Activated naive CD8-positive, alpha-beta T cell treated with anti-CD3 and anti-CD28 coated beads, Interleukin-2, amount 50 U/mL, for 24 hours (primary cell): ENCODE results near the gene MEGF11.

Source experiments
- ATAC-seq: fragments of 150-1000 bp; cut with Tn5 transposase; one replicate; pipeline ENCODE4 v1.10.0; 2021
- DNase-seq: peaks from one replicate; pipeline ENCODE4 v3.0.0; 2021
- H3K27ac Mint-ChIP-seq: one replicate; pipeline ENCODE4 v1.8.0; 2021; ENCODE audit warnings: mild to moderate bottlenecking, mixed read lengths
- H3K27me3 Mint-ChIP-seq: one replicate; pipeline ENCODE4 v1.8.0; 2021; ENCODE audit warnings: mixed read lengths
- H3K36me3 Mint-ChIP-seq: one replicate; pipeline ENCODE4 v1.8.0; 2021; ENCODE audit warnings: low read depth, mixed read lengths
- H3K4me1 Mint-ChIP-seq: one replicate; pipeline ENCODE4 v1.8.0; 2021; ENCODE audit warnings: mixed read lengths
- H3K4me3 Mint-ChIP-seq: one replicate; pipeline ENCODE4 v1.8.0; 2021; ENCODE audit warnings: mild to moderate bottlenecking, moderate library complexity, mixed read lengths
- H3K9me3 Mint-ChIP-seq: one replicate; pipeline ENCODE4 v1.8.0; 2021; ENCODE audit warnings: mixed read lengths

The MEGF11 gene

GRCh38 chr15:66148187-66148586, 105.4 kb downstream of the MEGF11 start:
- H3K4me1 Mint-ChIP-seq, result no peaks in the 10 kb centered on the region
- no peaks in the 10 kb centered on the region for H3K36me3 Mint-ChIP-seq
- no peak overlapping the region for H3K27ac Mint-ChIP-seq
- no peak for DNase-seq
- no peak overlapping the region for H3K4me3 Mint-ChIP-seq
- H3K27me3 Mint-ChIP-seq, result peaks cover 4% of the 10 kb centered on the region
- no peak for ATAC-seq
- no peaks in the 10 kb centered on the region for H3K9me3 Mint-ChIP-seq

- Mint-ChIP-seq H3K36me3 (no peaks in the 10 kb centered on the region), H3K9me3 (no peaks in the 10 kb centered on the region), H3K27me3 (peaks cover 4% of the 10 kb centered on the region), H3K27ac (no peak overlapping the region), H3K4me3 (no peak overlapping the region), H3K4me1 (no peaks in the 10 kb centered on the region)
- no peak for ATAC-seq
- no peak for DNase-seq
These were observed 106.1 kb downstream of the MEGF11 start for GRCh38 chr15:66147440-66147839.

GRCh38 chr15:66145726-66146182, 107.8 kb downstream of the MEGF11 start:
- Mint-ChIP-seq H3K27ac (no peak overlapping the region), H3K36me3 (no peaks in the 10 kb centered on the region), H3K27me3 (peaks cover 2% of the 10 kb centered on the region), H3K4me3 (no peak overlapping the region), H3K4me1 (no peaks in the 10 kb centered on the region), H3K9me3 (no peaks in the 10 kb centered on the region)
- no peak for ATAC-seq
- DNase-seq, result no peak

- H3K9me3 Mint-ChIP-seq, result no peaks in the 10 kb centered on the region
- no peaks in the 10 kb centered on the region for H3K36me3 Mint-ChIP-seq
- no peak overlapping the region for H3K27ac Mint-ChIP-seq
- no peaks in the 10 kb centered on the region for H3K4me1 Mint-ChIP-seq
- H3K27me3 Mint-ChIP-seq, result no peaks in the 10 kb centered on the region
- no peak overlapping the region for H3K4me3 Mint-ChIP-seq
- DNase-seq, result no peak
- no peak for ATAC-seq
These were observed 108.4 kb downstream of the MEGF11 start for GRCh38 chr15:66144978-66145725.

GRCh38 chr15:66142285-66142684, 111.3 kb downstream of the MEGF11 start:
- Mint-ChIP-seq H3K9me3 (no peaks in the 10 kb centered on the region), H3K4me3 (no peak overlapping the region), H3K27ac (no peak overlapping the region), H3K4me1 (no peaks in the 10 kb centered on the region), H3K27me3 (no peaks in the 10 kb centered on the region), H3K36me3 (no peaks in the 10 kb centered on the region)
- no peak for ATAC-seq
- DNase-seq, result no peak

GRCh38 chr15:66139591-66140207, 113.9 kb downstream of the MEGF11 start:
- ATAC-seq, result no peak
- Mint-ChIP-seq H3K27ac (no peak overlapping the region), H3K9me3 (no peaks in the 10 kb centered on the region), H3K27me3 (no peaks in the 10 kb centered on the region), H3K4me3 (no peak overlapping the region), H3K4me1 (peaks cover 4% of the 10 kb centered on the region), H3K36me3 (no peaks in the 10 kb centered on the region)
- no peak for DNase-seq

- Mint-ChIP-seq H3K4me3 (no peak overlapping the region), H3K4me1 (peaks cover 4% of the 10 kb centered on the region), H3K36me3 (no peaks in the 10 kb centered on the region), H3K27me3 (no peaks in the 10 kb centered on the region), H3K27ac (no peak overlapping the region), H3K9me3 (no peaks in the 10 kb centered on the region)
- DNase-seq (no peak), ATAC-seq (no peak)
These were observed 114.5 kb downstream of the MEGF11 start for GRCh38 chr15:66138892-66139590.

- H3K36me3 Mint-ChIP-seq, result no peaks in the 10 kb centered on the region
- peaks cover 4% of the 10 kb centered on the region for H3K4me1 Mint-ChIP-seq
- H3K27ac Mint-ChIP-seq, result no peak overlapping the region
- ATAC-seq (no peak), DNase-seq (no peak)
- H3K27me3 Mint-ChIP-seq, result no peaks in the 10 kb centered on the region
- no peak overlapping the region for H3K4me3 Mint-ChIP-seq
- no peaks in the 10 kb centered on the region for H3K9me3 Mint-ChIP-seq
These were observed 115.3 kb downstream of the MEGF11 start for GRCh38 chr15:66138096-66138783.

GRCh38 chr15:66136948-66137347, 116.6 kb downstream of the MEGF11 start:
- Mint-ChIP-seq H3K27me3 (no peaks in the 10 kb centered on the region), H3K27ac (no peak overlapping the region), H3K4me1 (peaks cover 4% of the 10 kb centered on the region)

GRCh38 chr15:66135664-66136063, 117.9 kb downstream of the MEGF11 start:
- Mint-ChIP-seq H3K4me1 (peaks cover 4% of the 10 kb centered on the region), H3K4me3 (no peak overlapping the region), H3K27me3 (no peaks in the 10 kb centered on the region), H3K27ac (no peak overlapping the region), H3K9me3 (no peaks in the 10 kb centered on the region), H3K36me3 (no peaks in the 10 kb centered on the region)
- DNase-seq, result no peak
- no peak for ATAC-seq

More at GRCh38 chr15:66136948-66137347, 116.6 kb downstream of the MEGF11 start:
- Mint-ChIP-seq H3K36me3 (no peaks in the 10 kb centered on the region), H3K9me3 (no peaks in the 10 kb centered on the region), H3K4me3 (no peak overlapping the region)
- DNase-seq, result no peak
- ATAC-seq, result no peak

GRCh38 chr15:66134284-66134683, 119.3 kb downstream of the MEGF11 start:
- no peak for ATAC-seq

GRCh38 chr15:66133247-66133885, 120.2 kb downstream of the MEGF11 start:
- peaks cover 2% of the 10 kb centered on the region for H3K27me3 Mint-ChIP-seq
- no peaks in the 10 kb centered on the region for H3K36me3 Mint-ChIP-seq
- no peak for DNase-seq
- H3K9me3 Mint-ChIP-seq, result no peaks in the 10 kb centered on the region
- no peak for ATAC-seq
- peaks cover 4% of the 10 kb centered on the region for H3K4me1 Mint-ChIP-seq
- H3K27ac Mint-ChIP-seq, result no peak overlapping the region
- H3K4me3 Mint-ChIP-seq, result no peak overlapping the region

More at GRCh38 chr15:66134284-66134683, 119.3 kb downstream of the MEGF11 start:
- H3K36me3 Mint-ChIP-seq, result no peaks in the 10 kb centered on the region
- H3K27ac Mint-ChIP-seq, result no peak overlapping the region
- no peak for DNase-seq
- H3K4me3 Mint-ChIP-seq, result no peak overlapping the region
- no peaks in the 10 kb centered on the region for H3K9me3 Mint-ChIP-seq
- no peaks in the 10 kb centered on the region for H3K27me3 Mint-ChIP-seq
- peaks cover 4% of the 10 kb centered on the region for H3K4me1 Mint-ChIP-seq

GRCh38 chr15:66132251-66132816, 121.2 kb downstream of the MEGF11 start:
- Mint-ChIP-seq H3K27ac (no peak overlapping the region), H3K36me3 (no peaks in the 10 kb centered on the region), H3K4me3 (no peak overlapping the region), H3K4me1 (peaks cover 4% of the 10 kb centered on the region), H3K9me3 (no peaks in the 10 kb centered on the region), H3K27me3 (peaks cover 2% of the 10 kb centered on the region)
- no peak for DNase-seq
- no peak for ATAC-seq

GRCh38 chr15:66131831-66132230, 121.7 kb downstream of the MEGF11 start:
- ATAC-seq (no peak), DNase-seq (no peak)
- H3K27ac Mint-ChIP-seq, result no peak overlapping the region
- H3K27me3 Mint-ChIP-seq, result peaks cover 2% of the 10 kb centered on the region
- no peak overlapping the region for H3K4me3 Mint-ChIP-seq
- H3K36me3 Mint-ChIP-seq, result no peaks in the 10 kb centered on the region
- H3K4me1 Mint-ChIP-seq, result peaks cover 4% of the 10 kb centered on the region
- no peaks in the 10 kb centered on the region for H3K9me3 Mint-ChIP-seq
